Cardiac muscle cell (in vitro differentiated cells and primary cell): Measurements from ENCODE around the gene NDUFAF8. TPM values are rescaled to one million over a fixed set of nuclear protein-coding genes. Genes with fewer than 3 reads are reported as not detected.

Source experiments
- DNase-seq, 2 donors: peaks; one replicate each; pipeline versions ENCODE4 v3.0.0 to v3.0.0-alpha.2; 2010 to 2017; ENCODE audit warnings: low read depth in 1 of 2, low spot score in 1 of 2
- H3K27ac ChIP-seq: fragments of 200-600 bp; sonication (generic); 2 replicates; pipeline ENCODE4 v1.5.1; 2016
- H3K27me3 ChIP-seq: fragments of 200-600 bp; sonication (generic); 2 replicates; pipeline ENCODE4 v1.6.0; 2016; ENCODE audit warnings: control low read depth
- H3K36me3 ChIP-seq: fragments of 200-600 bp; sonication (generic); 2 replicates; pipeline ENCODE4 v1.5.1; 2016; ENCODE audit warnings: control low read depth
- H3K4me1 ChIP-seq: fragments of 200-600 bp; sonication (generic); 2 replicates; pipeline ENCODE4 v1.8.1; 2017; ENCODE audit warnings: low read depth, mild to moderate bottlenecking, mixed run types
- H3K4me3 ChIP-seq: fragments of 200-600 bp; sonication (generic); 2 replicates; pipeline ENCODE4 v1.5.1; 2016; ENCODE audit warnings: mild to moderate bottlenecking
- H3K9me3 ChIP-seq: fragments of 200-600 bp; sonication (generic); 2 replicates; pipeline ENCODE4 v1.5.1; 2017; ENCODE audit warnings: low read depth, mild to moderate bottlenecking, control low read depth
- CTCF ChIP-seq: IDR thresholded peaks from 2 replicates; pipeline ENCODE4 v1.5.1; 2012; ENCODE audit warnings: low read depth, mild to moderate bottlenecking, low read length
- polyA plus RNA-seq: library from polyadenylated mRNA; unstranded; fragments of >200 nt; fragmentation: Nextera tagmentation; extraction: Ambion mirVana; gene quantifications from 2 replicates; pipeline ENCODE4 v1.2.1, GENCODE V29; 2016
- total RNA-seq: library from RNA; depleted of rRNA; stranded (reverse); fragments of >200 nt; gene quantifications from 2 replicates; pipeline ENCODE4 v1.2.3, GENCODE V29; 2016

The NDUFAF8 gene
- total and polyA plus RNA-seq, 2 experiments from 2014 or later, result 52.3 to 142 TPM

GRCh38 chr17:81192386-81193050, 46.6 kb upstream of the NDUFAF8 start:
- H3K9me3 ChIP-seq, result no peaks in the 10 kb centered on the region
- H3K4me3 ChIP-seq, result no peak overlapping the region
- no peak for TF ChIP-seq CTCF
- no peak overlapping the region for H3K27ac ChIP-seq
- no peaks in the 10 kb centered on the region for H3K27me3 ChIP-seq
- H3K36me3 ChIP-seq, result no peaks in the 10 kb centered on the region
- no peak for DNase-seq
- H3K4me1 ChIP-seq, result no peaks in the 10 kb centered on the region

- DNase-seq, result no peak
- no peak for TF ChIP-seq CTCF
- no peaks in the 10 kb centered on the region for H3K27me3 ChIP-seq
- no peaks in the 10 kb centered on the region for H3K36me3 ChIP-seq
- H3K4me3 ChIP-seq, result no peak overlapping the region
- H3K9me3 ChIP-seq, result no peaks in the 10 kb centered on the region
- no peak overlapping the region for H3K27ac ChIP-seq
- no peaks in the 10 kb centered on the region for H3K4me1 ChIP-seq
Measured at GRCh38 chr17:81193051-81193410, 46.1 kb upstream of the NDUFAF8 start.

GRCh38 chr17:81193470-81194224, 45.5 kb upstream of the NDUFAF8 start:
- no peak for DNase-seq
- no peaks in the 10 kb centered on the region for H3K4me1 ChIP-seq
- H3K4me3 ChIP-seq, result no peak overlapping the region
- no peaks in the 10 kb centered on the region for H3K9me3 ChIP-seq
- TF ChIP-seq CTCF, result no peak
- H3K27me3 ChIP-seq, result no peaks in the 10 kb centered on the region
- no peaks in the 10 kb centered on the region for H3K36me3 ChIP-seq
- H3K27ac ChIP-seq, result no peak overlapping the region

- Histone ChIP-seq H3K4me3 (no peak overlapping the region), H3K36me3 (no peaks in the 10 kb centered on the region), H3K27me3 (no peaks in the 10 kb centered on the region), H3K9me3 (no peaks in the 10 kb centered on the region), H3K27ac (no peak overlapping the region), H3K4me1 (no peaks in the 10 kb centered on the region)
- DNase-seq, result no peak
- TF ChIP-seq CTCF, result no peak
Measured at GRCh38 chr17:81194225-81194760, 44.8 kb upstream of the NDUFAF8 start.

- TF ChIP-seq CTCF, result no peak
- H3K9me3 ChIP-seq, result no peaks in the 10 kb centered on the region
- no peaks in the 10 kb centered on the region for H3K4me1 ChIP-seq
- no peak overlapping the region for H3K4me3 ChIP-seq
- H3K36me3 ChIP-seq, result no peaks in the 10 kb centered on the region
- H3K27ac ChIP-seq, result no peak overlapping the region
- DNase-seq, result no peak
- H3K27me3 ChIP-seq, result no peaks in the 10 kb centered on the region
Measured at GRCh38 chr17:81194941-81195901, 43.9 kb upstream of the NDUFAF8 start.
